ENCODE measurements around the gene SCUBE1. TPM values are rescaled to one million over a fixed set of nuclear protein-coding genes. Genes with fewer than 3 reads are reported as not detected.

Gene SCUBE1
- total and polyA plus RNA-seq, 2 of the 8 experiments (the other 6 are each of a cell fraction or from before 2014, with no cell fraction given), result 2.3 to 4.9 TPM

- H3K4me3 ChIP-seq (ENCODE audit: extremely low read depth in 1 of 4, insufficient read depth in 2 of 4, low read depth in 3 of 4, low read length in 4 of 4), result no peak overlapping the region
- no peak for TF ChIP-seq EP300 (IDR thresholded peaks at IDR 0.05; ENCODE audit: borderline replicate concordance in 1 of 2, low read depth in 2 of 2, low read length in 2 of 2)
- TF ChIP-seq POLR2A (IDR thresholded peaks at IDR 0.05; ENCODE audit: control extremely low read depth in 1 of 2, low read depth in 2 of 2, low read length in 2 of 2), result no peak
- 0 out of 2 replicates have a peak, but pooled peaks have one; percentile 12 for TF ChIP-seq BACH1 (IDR thresholded peaks at IDR 0.05; ENCODE audit: low read length)
- no peak overlapping the region for H2AFZ ChIP-seq (ENCODE audit: low read length)
- H3K4me1 ChIP-seq (replicated peaks in 1 of 4; ENCODE audit: control insufficient read depth in 3 of 4, insufficient read depth in 4 of 4, low read length in 3 of 4), result peaks cover 0 to 19% (median 16%) of the 10 kb centered on the region in 4 experiments; a peak in 6 of 7 replicates
- no peak overlapping the region for H4K8ac ChIP-seq (ENCODE audit: extremely low read depth, insufficient read depth, low read length)
- no peaks in the 10 kb centered on the region for H3K79me2 ChIP-seq (ENCODE audit: control insufficient read depth in 1 of 2, insufficient read depth in 2 of 2, low read length in 2 of 2)
- no peak overlapping the region for H3K4ac ChIP-seq (replicated peaks; ENCODE audit: insufficient read length, low read depth, low read length)
- H3K18ac ChIP-seq (ENCODE audit: extremely low read depth, low read length), result no peak overlapping the region
- H3K4me2 ChIP-seq (ENCODE audit: insufficient read depth in 1 of 2, low read depth in 2 of 2, low read length in 2 of 2), result no peak overlapping the region
- peaks cover 0 to 2% of the 10 kb centered on the region in 2 experiments for H4K20me1 ChIP-seq (replicated peaks in 1 of 2; ENCODE audit: control insufficient read depth in 1 of 2, insufficient read depth in 2 of 2, low read length in 2 of 2)
- H2BK12ac ChIP-seq (ENCODE audit: low read depth, low read length), result no peak overlapping the region
- WGBS, 2 experiments (ENCODE audit: extremely low coverage in 1 of 2, insufficient coverage in 1 of 2, insufficient read length in 1 of 2, insufficient replicate concordance in 2 of 2, low coverage in 1 of 2, low lambda C conversion rate in 2 of 2, missing lambda C conversion rate in 1 of 2), result 83% methylated on average over 5 of the region's 5 CpGs; no CpG with 5 or more reads in 1 of the 2 experiments
- H4K91ac ChIP-seq (replicated peaks; ENCODE audit: insufficient read length, low read length), result no peak overlapping the region
- no peaks in the 10 kb centered on the region for H3K36me3 ChIP-seq (ENCODE audit: control insufficient read depth in 2 of 4, insufficient read depth in 4 of 4, low read length in 3 of 4)
- no peaks in the 10 kb centered on the region for H3K9me3 ChIP-seq (ENCODE audit: insufficient read depth in 2 of 2, low read depth in 1 of 2, low read length in 1 of 2)
- H3K23ac ChIP-seq (ENCODE audit: insufficient read length), result no peak overlapping the region
- DNase-seq (ENCODE audit: low read depth in 1 of 2, low spot score in 2 of 2) (no peak), FAIRE-seq (no peak)
- H3K14ac ChIP-seq (ENCODE audit: insufficient read length), result no peak overlapping the region
- no peak overlapping the region for H2BK120ac ChIP-seq (replicated peaks; ENCODE audit: low read depth, low read length)
- peaks cover 1 to 17% (median 10%) of the 10 kb centered on the region in 4 experiments; a peak in 5 of 7 replicates for H3K27me3 ChIP-seq (replicated peaks in 1 of 4; ENCODE audit: control insufficient read depth in 3 of 4, extremely low read depth in 1 of 4, insufficient read depth in 3 of 4, low read length in 3 of 4)
- POLR2A ChIA-PET (ENCODE audit: partially characterized antibody), result interaction anchor here (1.3 kb wide), 1 partner anchor 10 kb away, joined by 4 read pairs; no protein-coding TSS in a partner anchor
- no peak overlapping the region for H3K27ac ChIP-seq (ENCODE audit: low read depth, low read length)
- H2BK20ac ChIP-seq (ENCODE audit: low read length), result no peak overlapping the region
- peaks cover 13% of the 10 kb centered on the region; the same call in 1 of the 2 replicates for H3K23me2 ChIP-seq (ENCODE audit: low read depth, low read length)
- H2BK15ac ChIP-seq (ENCODE audit: low read length), result no peak overlapping the region
- no peak overlapping the region for H2BK5ac ChIP-seq (ENCODE audit: low read depth, low read length)
- H2AK5ac ChIP-seq (ENCODE audit: low read depth, low read length), result 0 out of 2 replicates have a peak overlapping the region, but pooled peaks have one; percentile 24
- H3K9ac ChIP-seq (replicated peaks in 1 of 4; ENCODE audit: extremely low read depth in 1 of 4, low read depth in 3 of 4, low read length in 3 of 4), result no peak overlapping the region
- H3K79me1 ChIP-seq (ENCODE audit: low read depth, low read length), result no peaks in the 10 kb centered on the region
- CTCF ChIA-PET (ENCODE audit: partially characterized antibody), result interaction anchor here (0.6 to 1.5 kb wide), 3 partner anchors 8 to 32 kb away, joined by 3 to 4 read pairs (median 3); no protein-coding TSS in a partner anchor
- no peak overlapping the region for H4K5ac ChIP-seq (ENCODE audit: insufficient read length, low read depth, low read length)
- no peak overlapping the region for H3K56ac ChIP-seq (replicated peaks; ENCODE audit: insufficient read length, low read depth, low read length)
Measured at GRCh38 chr22:43155789-43156188, 187.4 kb downstream of the SCUBE1 start.
